Stimulated activated CD4-positive, alpha-beta T cell treated with anti-CD3 and anti-CD28 coated beads, Interleukin-15, amount 100 ng/mL, for 1 hour (primary cell): ENCODE results near the gene COPZ1.

Source experiments
- DNase-seq, 2 donors: peaks; one replicate each; pipeline ENCODE4 v3.0.0-alpha.2; 2020; ENCODE audit warnings: low read depth in 1 of 2, low spot score in 1 of 2

Gene COPZ1

DNA sequence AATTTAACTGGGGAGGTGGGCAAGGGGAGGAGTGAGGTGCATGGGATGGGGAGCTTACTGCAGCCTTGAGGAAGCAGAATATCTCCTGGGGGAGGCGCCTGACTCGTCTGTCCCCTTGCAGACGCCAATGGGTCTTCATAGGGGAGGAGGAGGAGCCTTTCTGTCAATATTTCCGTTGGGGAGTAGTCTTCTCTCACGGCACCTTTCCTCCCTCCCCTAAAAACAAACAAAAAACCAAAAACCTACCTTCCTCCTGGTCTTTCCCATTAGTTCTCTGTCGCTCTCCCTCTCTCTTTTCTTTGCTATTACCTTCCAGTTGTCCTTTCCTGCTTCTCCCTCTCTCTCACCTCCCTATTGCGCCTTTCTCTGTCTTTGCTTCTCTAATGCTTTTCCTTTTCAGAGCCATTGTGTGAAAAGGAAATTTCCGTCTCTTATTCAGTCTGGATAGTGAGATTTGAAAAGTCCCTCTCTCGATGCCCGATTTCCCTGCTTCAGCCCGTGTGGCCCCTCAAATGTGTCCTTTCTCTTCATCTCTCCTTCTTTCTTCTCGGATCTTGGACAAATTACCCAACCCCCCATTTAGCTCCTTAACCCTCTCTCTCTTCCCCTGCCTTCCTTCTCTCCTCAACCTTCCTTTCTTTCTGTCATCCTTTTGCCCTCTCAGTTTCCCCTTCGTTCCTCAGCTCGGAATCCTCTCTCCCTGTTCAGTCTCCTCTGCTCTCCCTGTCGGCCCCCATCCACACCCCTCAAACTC is 33.4 kb downstream of the COPZ1 start:
- no peak for DNase-seq

DNA sequence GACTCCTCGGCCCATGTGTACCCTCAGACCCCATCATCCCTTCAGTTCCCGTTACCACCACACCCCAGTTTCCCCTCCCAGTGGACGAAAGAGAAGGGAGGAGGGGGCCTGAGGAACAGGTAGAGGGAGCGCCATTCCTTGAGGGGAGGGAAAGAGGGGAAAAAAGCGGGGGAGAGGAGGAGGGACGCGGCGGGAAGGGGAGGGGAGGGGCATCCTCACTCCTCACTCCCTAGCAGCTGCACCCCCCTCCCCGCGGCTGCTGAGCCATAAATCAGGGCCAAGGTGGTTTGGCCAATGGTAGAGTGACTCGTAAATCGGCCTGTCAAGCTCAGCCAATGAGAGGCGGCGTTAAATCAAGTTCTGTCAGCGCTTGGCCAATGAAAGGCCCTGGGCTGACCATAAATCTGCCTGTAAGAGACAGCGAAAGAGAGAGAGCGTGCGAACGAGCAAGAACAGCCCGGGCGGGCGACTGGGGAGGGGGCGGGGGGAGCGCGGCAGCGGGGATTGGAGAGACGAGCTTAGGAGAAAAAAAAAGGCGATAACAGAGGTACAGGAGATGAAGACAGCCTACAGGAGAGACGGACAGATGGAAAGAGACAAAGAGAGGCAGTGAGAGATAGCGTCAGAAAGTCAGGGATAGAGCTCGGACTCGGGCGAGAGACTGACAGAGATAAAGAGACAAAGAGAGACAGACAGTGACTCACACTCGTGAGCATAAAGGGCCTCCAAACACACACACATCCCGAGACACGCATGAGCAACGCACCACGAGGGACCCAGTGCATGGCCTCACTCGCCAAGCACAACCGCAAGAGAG is 34.2 kb downstream of the COPZ1 start:
- peak; percentile 79 to 86 for DNase-seq

- DNase-seq: no peak
Observed at GRCh38 chr12:54359762-54360351, 34.9 kb downstream of the COPZ1 start.

GRCh38 chr12:54360717-54361456 is 36.0 kb downstream of the COPZ1 start:
- no peak for DNase-seq

- DNase-seq: no peak
Observed at GRCh38 chr12:54363047-54363446, 38.1 kb downstream of the COPZ1 start.

DNA sequence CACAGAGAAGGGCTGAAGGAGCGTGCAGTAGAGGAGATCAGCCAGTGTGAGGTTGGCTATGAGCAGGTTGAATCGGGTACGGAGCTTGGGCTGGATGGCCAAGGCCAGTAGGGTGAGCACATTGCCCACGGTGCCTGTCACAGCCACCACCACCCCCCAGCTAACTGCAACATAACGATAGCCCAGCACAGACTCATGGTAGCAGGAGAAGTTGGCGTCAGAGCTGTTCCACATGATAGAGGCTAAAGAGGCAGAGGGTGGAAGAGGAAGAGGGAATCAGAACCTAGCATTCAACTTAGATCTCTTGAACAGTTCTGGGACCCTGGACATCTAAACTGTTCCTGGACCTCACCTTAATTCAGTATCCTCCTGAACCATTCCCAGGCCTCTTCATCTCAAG is 38.7 kb downstream of the COPZ1 start:
- DNase-seq: no peak

DNA sequence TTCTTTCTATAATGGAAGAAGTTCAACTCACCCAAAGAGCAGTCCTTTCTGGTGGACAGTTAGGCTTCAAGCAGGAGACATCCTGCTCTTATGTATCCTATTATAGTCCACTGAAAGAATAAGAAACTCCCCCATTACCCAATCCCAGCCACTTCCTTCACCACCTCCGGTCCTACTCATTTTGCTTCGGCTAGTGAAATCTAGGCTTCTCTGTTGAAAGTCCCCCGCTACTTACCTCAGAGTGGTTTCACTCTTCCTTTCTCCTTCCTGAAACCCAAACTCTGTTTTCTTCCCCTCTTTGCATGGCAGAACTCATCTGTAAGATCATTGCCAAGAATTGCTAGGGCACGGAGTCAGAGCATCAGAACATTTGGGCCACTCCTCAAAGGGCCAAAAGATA is 39.5 kb downstream of the COPZ1 start, which contains the start of gene GPR84:
GPR84 (minus strand) TSS at position 74 of the 400 bp plus-strand sequence. CDS start 635 bp downstream, outside the sequence.
- DNase-seq: no peak

- DNase-seq: no peak
Observed at GRCh38 chr12:54368025-54368708, 43.2 kb downstream of the COPZ1 start.

- peak; percentile 78 to 87 for DNase-seq
Observed at GRCh38 chr12:54368709-54369596, 44.0 kb downstream of the COPZ1 start.

GRCh38 chr12:54369597-54370131 is 44.7 kb downstream of the COPZ1 start:
- no peak for DNase-seq

GRCh38 chr12:54370171-54370730 is 45.3 kb downstream of the COPZ1 start:
- no peak for DNase-seq

GRCh38 chr12:54371328-54372112 is 46.6 kb downstream of the COPZ1 start:
- DNase-seq: no peak

DNA sequence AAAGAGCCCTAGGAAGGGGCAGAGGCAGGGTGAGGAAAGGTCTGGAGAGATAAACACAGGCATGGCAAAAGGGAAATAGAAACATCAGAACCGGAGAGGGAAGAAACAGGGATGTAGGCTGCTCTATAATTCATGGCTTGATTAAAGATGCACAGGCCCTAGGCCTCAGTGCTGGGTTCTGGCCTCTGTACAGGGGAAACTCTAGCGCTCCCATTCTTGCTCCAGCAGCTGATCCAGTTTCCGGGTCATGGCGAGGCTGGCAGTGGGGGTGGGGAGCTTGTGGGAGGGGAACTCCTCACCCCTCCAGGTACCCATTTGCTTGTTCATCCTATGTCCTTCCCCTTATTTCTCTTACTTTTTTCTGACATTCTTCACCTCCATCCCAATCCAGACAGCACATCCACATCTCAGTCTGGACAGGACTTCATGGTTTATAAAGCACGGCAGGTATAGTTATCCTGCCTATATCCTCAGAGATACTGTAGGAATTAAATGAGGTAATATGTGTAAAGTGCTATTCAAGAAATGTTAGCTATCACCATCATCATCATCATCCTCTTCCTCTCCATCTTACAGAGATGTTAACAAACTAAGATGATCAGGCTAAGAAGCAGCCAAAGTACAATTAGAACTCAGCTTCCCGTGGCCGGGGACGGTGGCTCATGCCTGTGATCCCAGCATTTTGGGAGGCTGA is 47.3 kb downstream of the COPZ1 start:
- DNase-seq: no peak

- DNase-seq: no peak
Observed at GRCh38 chr12:54373649-54374561, 49.0 kb downstream of the COPZ1 start.

DNA sequence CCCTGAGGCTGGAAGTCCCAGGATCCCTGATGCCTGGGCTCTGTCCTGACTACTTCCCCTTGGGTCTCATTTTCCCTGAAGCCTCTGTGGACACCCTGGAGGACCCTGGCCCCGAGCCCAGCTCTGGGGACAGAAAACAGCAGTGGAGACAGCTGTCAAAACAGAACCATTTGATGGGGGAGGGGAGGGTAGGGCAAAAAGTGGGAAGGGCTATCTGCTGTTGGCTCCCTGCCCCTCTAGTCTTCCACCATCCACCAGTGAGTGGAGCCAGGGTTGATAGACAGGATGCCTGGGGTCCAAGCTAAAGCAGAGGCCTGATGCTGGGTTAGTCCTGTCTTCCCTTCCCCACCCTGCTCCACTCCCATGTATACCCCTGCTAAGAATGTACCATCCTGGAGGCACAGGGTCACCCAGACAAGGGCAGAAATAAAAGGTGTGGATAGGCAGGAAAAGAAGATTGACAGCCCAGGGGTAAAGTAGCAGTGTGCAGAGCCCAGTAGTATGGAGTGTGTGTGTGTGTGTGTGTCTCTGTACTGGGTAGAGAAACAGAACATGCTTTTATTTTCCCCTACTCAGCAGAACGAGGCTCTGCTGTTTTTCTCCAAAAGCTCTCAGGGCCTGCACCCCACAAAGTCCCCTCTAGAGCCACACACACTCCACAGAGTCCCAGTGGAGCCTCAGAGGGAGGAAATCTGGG is 49.8 kb downstream of the COPZ1 start:
- no peak for DNase-seq

DNA sequence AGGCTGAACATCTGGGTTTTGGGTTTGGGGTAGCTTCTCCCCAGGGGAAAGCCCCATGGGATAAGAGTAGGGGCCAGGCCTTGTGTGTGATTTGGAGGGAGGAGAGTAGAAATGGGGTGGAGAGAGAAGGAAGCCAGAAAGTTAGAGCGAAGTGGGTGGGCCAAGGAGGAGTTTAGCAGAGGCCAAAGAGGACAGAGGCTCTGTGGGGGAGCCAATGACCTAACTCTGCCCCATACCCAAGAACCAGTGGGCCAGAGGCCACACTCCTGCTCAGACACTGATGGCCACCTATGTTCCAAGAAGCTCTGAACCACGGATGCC is 50.3 kb downstream of the COPZ1 start:
- no peak for DNase-seq
